ENCODE results near the gene FNDC1. TPM values are rescaled to one million over a fixed set of nuclear protein-coding genes. Genes with fewer than 3 reads are reported as not detected.
A peak's percentile ranks its signal among the peaks of the same experiment; 100 is the strongest.

FNDC1 gene
- total RNA-seq, 1 donor from 2014 or later: 13.8 TPM

GRCh38 chr6:159233365-159234101, 64.3 kb downstream of the FNDC1 start:
- no peak overlapping the region for H3K4me3 Mint-ChIP-seq (ENCODE audit: unreplicated experiment)

GRCh38 chr6:159234102-159234553, 64.9 kb downstream of the FNDC1 start:
- Mint-ChIP-seq H3K4me1 (ENCODE audit: low read depth) (peaks cover 3% of the 10 kb centered on the region), H3K27me3 (ENCODE audit: low read depth) (peaks cover 29% of the 10 kb centered on the region), H3K27ac (ENCODE audit: unreplicated experiment) (no peak overlapping the region), H3K4me3 (ENCODE audit: unreplicated experiment) (no peak overlapping the region), H3K9me3 (ENCODE audit: low read depth) (no peaks in the 10 kb centered on the region), H3K36me3 (ENCODE audit: low read depth) (no peaks in the 10 kb centered on the region)
- DNase-seq (ENCODE audit: low spot score): no peak
- TF ChIP-seq CTCF (IDR thresholded peaks at IDR 0.05): no peak

More at GRCh38 chr6:159233365-159234101, 64.3 kb downstream of the FNDC1 start:
- no peaks in the 10 kb centered on the region for H3K9me3 Mint-ChIP-seq (ENCODE audit: low read depth)
- DNase-seq (ENCODE audit: low spot score): no peak
- H3K27me3 Mint-ChIP-seq (ENCODE audit: low read depth): peaks cover 29% of the 10 kb centered on the region
- H3K4me1 Mint-ChIP-seq (ENCODE audit: low read depth): peaks cover 3% of the 10 kb centered on the region
- peak; percentile 47 for TF ChIP-seq CTCF (IDR thresholded peaks at IDR 0.05)
- no peak overlapping the region for H3K27ac Mint-ChIP-seq (ENCODE audit: unreplicated experiment)
- no peaks in the 10 kb centered on the region for H3K36me3 Mint-ChIP-seq (ENCODE audit: low read depth)

- DNase-seq (ENCODE audit: low spot score): no peak
- Mint-ChIP-seq H3K4me3 (ENCODE audit: unreplicated experiment) (no peak overlapping the region), H3K27ac (ENCODE audit: unreplicated experiment) (no peak overlapping the region), H3K36me3 (ENCODE audit: low read depth) (peaks cover 1% of the 10 kb centered on the region), H3K9me3 (ENCODE audit: low read depth) (no peaks in the 10 kb centered on the region), H3K27me3 (ENCODE audit: low read depth) (peaks cover 13% of the 10 kb centered on the region), H3K4me1 (ENCODE audit: low read depth) (peaks cover 3% of the 10 kb centered on the region)
- no peak for TF ChIP-seq CTCF (IDR thresholded peaks at IDR 0.05)
Observed at GRCh38 chr6:159238920-159239558, 69.8 kb downstream of the FNDC1 start.

GRCh38 chr6:159249128-159249527, 79.9 kb downstream of the FNDC1 start:
- H3K4me3 Mint-ChIP-seq (ENCODE audit: unreplicated experiment): no peak overlapping the region
- peak overlapping the region; percentile 12 for H3K27ac Mint-ChIP-seq (ENCODE audit: unreplicated experiment)
- H3K36me3 Mint-ChIP-seq (ENCODE audit: low read depth): peaks cover 4% of the 10 kb centered on the region
- no peak for TF ChIP-seq CTCF (IDR thresholded peaks at IDR 0.05)
- H3K4me1 Mint-ChIP-seq (ENCODE audit: low read depth): peaks cover 3% of the 10 kb centered on the region
- peaks cover 4% of the 10 kb centered on the region for H3K27me3 Mint-ChIP-seq (ENCODE audit: low read depth)
- H3K9me3 Mint-ChIP-seq (ENCODE audit: low read depth): peaks cover 3% of the 10 kb centered on the region
- no peak for DNase-seq (ENCODE audit: low spot score)

- TF ChIP-seq CTCF (IDR thresholded peaks at IDR 0.05): no peak
- H3K4me1 Mint-ChIP-seq (ENCODE audit: low read depth): peaks cover 3% of the 10 kb centered on the region
- H3K27ac Mint-ChIP-seq (ENCODE audit: unreplicated experiment): no peak overlapping the region
- DNase-seq (ENCODE audit: low spot score): no peak
- H3K9me3 Mint-ChIP-seq (ENCODE audit: low read depth): peaks cover 1% of the 10 kb centered on the region
- H3K4me3 Mint-ChIP-seq (ENCODE audit: unreplicated experiment): no peak overlapping the region
- peaks cover 5% of the 10 kb centered on the region for H3K36me3 Mint-ChIP-seq (ENCODE audit: low read depth)
- peaks cover 1% of the 10 kb centered on the region for H3K27me3 Mint-ChIP-seq (ENCODE audit: low read depth)
Observed at GRCh38 chr6:159249752-159250151, 80.6 kb downstream of the FNDC1 start.
